ENCODE results near the gene GABRB3. TPM values are rescaled to one million over a fixed set of nuclear protein-coding genes. Genes with fewer than 3 reads are reported as not detected.

GABRB3 gene
- total and polyA plus RNA-seq, 2 experiments from 2014 or later = 1.8 TPM

- H4K20me1 ChIP-seq (ENCODE audit: insufficient read depth, poor library complexity, severe bottlenecking) = no peaks in the 10 kb centered on the region
- H3K9me2 ChIP-seq (replicated peaks; ENCODE audit: insufficient read depth) = no peaks in the 10 kb centered on the region
- H3K4me1 ChIP-seq (ENCODE audit: insufficient read depth) = no peaks in the 10 kb centered on the region
- H3K9me3 ChIP-seq (ENCODE audit: low read depth) = no peaks in the 10 kb centered on the region
- no peaks in the 10 kb centered on the region for H3K36me3 ChIP-seq (replicated peaks; ENCODE audit: insufficient read depth, low read depth)
- WGBS (ENCODE audit: low lambda C conversion rate, missing lambda C conversion rate) = 40% methylated on average over 1 of the region's 1 CpG
- H3K4me3 ChIP-seq = no peak overlapping the region
- peaks cover 26% of the 10 kb centered on the region for H3K27me3 ChIP-seq
- no peak overlapping the region for H3K4me2 ChIP-seq
- H3K27ac ChIP-seq = no peak overlapping the region
- DNase-seq (ENCODE audit: low spot score) = no peak
- no peak overlapping the region for H2AFZ ChIP-seq
- TF ChIP-seq EZH2phosphoT487 (IDR thresholded peaks at IDR 0.05; ENCODE audit: low read depth, severe bottlenecking, unreplicated experiment) (no peak), EZH2 (IDR thresholded peaks at IDR 0.05; ENCODE audit: borderline replicate concordance) (no peak), CTCF (IDR thresholded peaks at IDR 0.05; ENCODE audit: poor library complexity) (no peak)
- H3K79me2 ChIP-seq = no peaks in the 10 kb centered on the region
These were observed 6.6 kb downstream of the GABRB3 start for GRCh38 chr15:26766262-26766661.

- Histone ChIP-seq H3K4me1 (ENCODE audit: insufficient read depth) (no peaks in the 10 kb centered on the region), H3K9me3 (ENCODE audit: low read depth) (no peaks in the 10 kb centered on the region), H3K9me2 (replicated peaks; ENCODE audit: insufficient read depth) (no peaks in the 10 kb centered on the region), H3K4me2 (no peak overlapping the region), H3K79me2 (no peaks in the 10 kb centered on the region), H3K27ac (no peak overlapping the region), H4K20me1 (ENCODE audit: insufficient read depth, poor library complexity, severe bottlenecking) (no peaks in the 10 kb centered on the region), H3K27me3 (no peaks in the 10 kb centered on the region), H3K4me3 (no peak overlapping the region), H2AFZ (no peak overlapping the region), H3K36me3 (replicated peaks; ENCODE audit: insufficient read depth, low read depth) (no peaks in the 10 kb centered on the region)
- TF ChIP-seq CTCF (IDR thresholded peaks at IDR 0.05; ENCODE audit: poor library complexity) (no peak), EZH2phosphoT487 (IDR thresholded peaks at IDR 0.05; ENCODE audit: low read depth, severe bottlenecking, unreplicated experiment) (no peak), EZH2 (IDR thresholded peaks at IDR 0.05; ENCODE audit: borderline replicate concordance) (no peak)
- 78% methylated on average over 5 of the region's 5 CpGs for WGBS (ENCODE audit: low lambda C conversion rate, missing lambda C conversion rate)
- DNase-seq (ENCODE audit: low spot score) = no peak
These were observed 12.9 kb downstream of the GABRB3 start for GRCh38 chr15:26759986-26760385.

- H3K4me2 ChIP-seq = no peak overlapping the region
- TF ChIP-seq EZH2 (IDR thresholded peaks at IDR 0.05; ENCODE audit: borderline replicate concordance) (no peak), CTCF (IDR thresholded peaks at IDR 0.05; ENCODE audit: poor library complexity) (no peak), EZH2phosphoT487 (IDR thresholded peaks at IDR 0.05; ENCODE audit: low read depth, severe bottlenecking, unreplicated experiment) (no peak)
- H3K4me3 ChIP-seq = no peak overlapping the region
- H3K4me1 ChIP-seq (ENCODE audit: insufficient read depth) = no peaks in the 10 kb centered on the region
- no peaks in the 10 kb centered on the region for H3K79me2 ChIP-seq
- 58% methylated on average over 4 of the region's 4 CpGs for WGBS (ENCODE audit: low lambda C conversion rate, missing lambda C conversion rate)
- H3K9me2 ChIP-seq (replicated peaks; ENCODE audit: insufficient read depth) = no peaks in the 10 kb centered on the region
- H3K27me3 ChIP-seq = no peaks in the 10 kb centered on the region
- no peak overlapping the region for H2AFZ ChIP-seq
- no peaks in the 10 kb centered on the region for H4K20me1 ChIP-seq (ENCODE audit: insufficient read depth, poor library complexity, severe bottlenecking)
- no peaks in the 10 kb centered on the region for H3K9me3 ChIP-seq (ENCODE audit: low read depth)
- H3K36me3 ChIP-seq (replicated peaks; ENCODE audit: insufficient read depth, low read depth) = no peaks in the 10 kb centered on the region
- H3K27ac ChIP-seq = no peak overlapping the region
- DNase-seq (ENCODE audit: low spot score) = no peak
These were observed 14.8 kb downstream of the GABRB3 start for GRCh38 chr15:26758079-26758478.

- 70% methylated on average over 8 of the region's 8 CpGs for WGBS (ENCODE audit: low lambda C conversion rate, missing lambda C conversion rate)
- H3K4me2 ChIP-seq = no peak overlapping the region
- H3K4me1 ChIP-seq (ENCODE audit: insufficient read depth) = no peaks in the 10 kb centered on the region
- no peak for TF ChIP-seq EZH2phosphoT487 (IDR thresholded peaks at IDR 0.05; ENCODE audit: low read depth, severe bottlenecking, unreplicated experiment)
- TF ChIP-seq EZH2 (IDR thresholded peaks at IDR 0.05; ENCODE audit: borderline replicate concordance) = no peak
- TF ChIP-seq CTCF (IDR thresholded peaks at IDR 0.05; ENCODE audit: poor library complexity) = no peak
- no peaks in the 10 kb centered on the region for H4K20me1 ChIP-seq (ENCODE audit: insufficient read depth, poor library complexity, severe bottlenecking)
- no peak overlapping the region for H3K4me3 ChIP-seq
- no peaks in the 10 kb centered on the region for H3K9me3 ChIP-seq (ENCODE audit: low read depth)
- no peaks in the 10 kb centered on the region for H3K9me2 ChIP-seq (replicated peaks; ENCODE audit: insufficient read depth)
- no peak overlapping the region for H3K27ac ChIP-seq
- DNase-seq (ENCODE audit: low spot score) = no peak
- H3K36me3 ChIP-seq (replicated peaks; ENCODE audit: insufficient read depth, low read depth) = no peaks in the 10 kb centered on the region
- no peaks in the 10 kb centered on the region for H3K79me2 ChIP-seq
- no peak overlapping the region for H2AFZ ChIP-seq
- H3K27me3 ChIP-seq = no peaks in the 10 kb centered on the region
These were observed 15.7 kb downstream of the GABRB3 start for GRCh38 chr15:26757141-26757540.
